H1 (cell line): ENCODE measurements around the gene OSR1. TPM values are rescaled to one million over a fixed set of nuclear protein-coding genes. Genes with fewer than 3 reads are reported as not detected.

Experiments
- CTCF ChIA-PET: fragments of 300-600 bp; sonication (Branson Sonifier 250); formaldehyde crosslinking; loops from one replicate; lab custom pipeline; 2021; ENCODE audit not compliant: partially characterized antibody; lab: Charles Lee
- POLR2A ChIA-PET: fragments of 300-600 bp; sonication (Branson Sonifier 250); formaldehyde crosslinking; loops from one replicate; lab custom pipeline; 2021; ENCODE audit warnings: inconsistent platforms; ENCODE audit not compliant: partially characterized antibody; lab: Charles Lee
- DNase-seq, 2 experiments: peaks; one replicate each; pipeline versions ENCODE4 v3.0.0 to v3.0.0-alpha.2; 2010 to 2022; ENCODE audit warnings: low spot score in 2 of 2, low read depth in 1 of 2, mixed read lengths in 1 of 2
- FAIRE-seq: peaks from 2 replicates; lab custom pipeline; 2011; peaks lifted over from hg19 to GRCh38; lab: Jason Lieb, UNC
- H2AFZ ChIP-seq: 2 replicates; pipeline ENCODE4 v1.8.1; 2012; ENCODE audit warnings: low read length, inconsistent platforms
- H2AK5ac ChIP-seq: 2 replicates; pipeline ENCODE4 v1.6.1; 2013; ENCODE audit warnings: low read depth, low read length
- H2BK120ac ChIP-seq: replicated peaks from 2 replicates; pipeline ENCODE3; 2013; ENCODE audit warnings: low read depth, low read length, inconsistent platforms
- H2BK12ac ChIP-seq: 2 replicates; pipeline ENCODE4 v1.6.1; 2013; ENCODE audit warnings: low read depth, low read length
- H2BK15ac ChIP-seq: 2 replicates; pipeline ENCODE4 v1.6.1; 2013; ENCODE audit warnings: low read length
- H2BK20ac ChIP-seq: 2 replicates; pipeline ENCODE4 v1.6.1; 2013; ENCODE audit warnings: low read length
- H2BK5ac ChIP-seq: 2 replicates; pipeline ENCODE4 v1.6.1; 2013; ENCODE audit warnings: low read depth, low read length
- H3K14ac ChIP-seq: 2 replicates; pipeline ENCODE4 v1.6.1; 2013; ENCODE audit warnings: inconsistent platforms; ENCODE audit not compliant: insufficient read length
- H3K18ac ChIP-seq: 2 replicates; pipeline ENCODE4 v1.6.1; 2013; ENCODE audit warnings: low read length; ENCODE audit errors: extremely low read depth
- H3K23ac ChIP-seq: 2 replicates; pipeline ENCODE4 v1.6.1; 2013; ENCODE audit warnings: inconsistent platforms; ENCODE audit not compliant: insufficient read length
- H3K23me2 ChIP-seq: 2 replicates; pipeline ENCODE4 v1.6.1; 2013; ENCODE audit warnings: low read depth, low read length
- H3K27ac ChIP-seq: 2 replicates; pipeline ENCODE4 v1.6.1; 2011; ENCODE audit warnings: low read depth, low read length, inconsistent platforms
- H3K27me3 ChIP-seq, 4 experiments: replicated peaks in 1 of 4; 1 replicate in 1 of 4; 2 replicates in 3 of 4; pipeline versions ENCODE4 v1.6.1 to v1.8.1; 2011 to 2013; ENCODE audit warnings: low read length in 3 of 4, mild to moderate bottlenecking in 3 of 4, inconsistent platforms in 2 of 4, mixed read lengths in 2 of 4, moderate library complexity in 1 of 4; ENCODE audit not compliant: control insufficient read depth in 3 of 4, insufficient read depth in 3 of 4; ENCODE audit errors: extremely low read depth in 1 of 4
- H3K36me3 ChIP-seq, 4 experiments: 2 replicates each; pipeline versions ENCODE4 v1.6.1 to v1.8.1; 2011 to 2013; ENCODE audit warnings: mild to moderate bottlenecking in 4 of 4, low read length in 3 of 4, moderate library complexity in 2 of 4, control low read depth in 1 of 4, inconsistent platforms in 1 of 4; ENCODE audit not compliant: insufficient read depth in 4 of 4, control insufficient read depth in 2 of 4
- H3K4ac ChIP-seq: replicated peaks from 2 replicates; pipeline ENCODE3; 2013; ENCODE audit warnings: low read length, low read depth, mixed read lengths, inconsistent platforms; ENCODE audit not compliant: insufficient read length
- H3K4me1 ChIP-seq, 4 experiments: replicated peaks in 1 of 4; 1 replicate in 1 of 4; 2 replicates in 3 of 4; pipeline versions ENCODE4 v1.6.1 to v1.8.1; 2011 to 2013; ENCODE audit warnings: low read length in 3 of 4, inconsistent platforms in 2 of 4, mixed read lengths in 1 of 4; ENCODE audit not compliant: insufficient read depth in 4 of 4, control insufficient read depth in 3 of 4
- H3K4me2 ChIP-seq, 2 experiments: 2 replicates each; pipeline versions ENCODE4 v1.6.1 to v1.8.1; 2011 to 2013; ENCODE audit warnings: low read depth in 2 of 2, low read length in 2 of 2, control low read depth in 1 of 2, inconsistent platforms in 1 of 2, mild to moderate bottlenecking in 1 of 2; ENCODE audit not compliant: insufficient read depth in 1 of 2
- H3K4me3 ChIP-seq, 4 experiments: fragments of 200-600, 300-600 bp in 1 of 4; sonication (generic), shearing (Covaris generic), sonication (Bioruptor Twin) in 1 of 4; 2 replicates each; pipeline versions ENCODE4 v1.5.1 to v1.8.1; 2011 to 2016; ENCODE audit warnings: low read length in 4 of 4, low read depth in 3 of 4, control low read depth in 2 of 4, inconsistent platforms in 2 of 4, mild to moderate bottlenecking in 2 of 4, mixed read lengths in 1 of 4, moderate library complexity in 1 of 4; ENCODE audit not compliant: insufficient read depth in 2 of 4; ENCODE audit errors: extremely low read depth in 1 of 4
- H3K56ac ChIP-seq: replicated peaks from 2 replicates; pipeline ENCODE3; 2013; ENCODE audit warnings: low read depth, mild to moderate bottlenecking, mixed read lengths, low read length, inconsistent platforms; ENCODE audit not compliant: insufficient read length
- H3K79me1 ChIP-seq: 2 replicates; pipeline ENCODE4 v1.6.1; 2013; ENCODE audit warnings: low read depth, low read length, control low read depth
- H3K79me2 ChIP-seq, 2 experiments: 2 replicates each; pipeline versions ENCODE4 v1.6.1 to v1.8.1; 2012 to 2013; ENCODE audit warnings: low read length in 2 of 2, mild to moderate bottlenecking in 2 of 2, inconsistent platforms in 1 of 2; ENCODE audit not compliant: insufficient read depth in 2 of 2, control insufficient read depth in 1 of 2
- H3K9ac ChIP-seq, 4 experiments: replicated peaks in 1 of 4; 1 replicate in 1 of 4; 2 replicates in 3 of 4; pipeline versions ENCODE4 v1.6.1 to v1.8.1; 2011 to 2013; ENCODE audit warnings: low read depth in 3 of 4, low read length in 3 of 4, control low read depth in 2 of 4, mild to moderate bottlenecking in 2 of 4, moderate library complexity in 2 of 4, inconsistent platforms in 1 of 4; ENCODE audit errors: extremely low read depth in 1 of 4
- H3K9me3 ChIP-seq, 2 experiments: 2 replicates each; pipeline versions ENCODE4 v1.6.1 to v1.8.1; 2012 to 2013; ENCODE audit warnings: mild to moderate bottlenecking in 2 of 2, moderate library complexity in 2 of 2, control low read depth in 1 of 2, inconsistent platforms in 1 of 2, low read depth in 1 of 2, low read length in 1 of 2, mixed read lengths in 1 of 2; ENCODE audit not compliant: insufficient read depth in 2 of 2
- H4K20me1 ChIP-seq, 2 experiments: replicated peaks in 1 of 2; 2 replicates each; pipeline versions ENCODE3 to v1.8.1; 2011 to 2013; ENCODE audit warnings: inconsistent platforms in 2 of 2, low read length in 2 of 2, mild to moderate bottlenecking in 1 of 2; ENCODE audit not compliant: insufficient read depth in 2 of 2, control insufficient read depth in 1 of 2
- H4K5ac ChIP-seq: 2 replicates; pipeline ENCODE4 v1.6.1; 2013; ENCODE audit warnings: low read length, low read depth, mixed read lengths, inconsistent platforms; ENCODE audit not compliant: insufficient read length
- H4K8ac ChIP-seq: 2 replicates; pipeline ENCODE4 v1.8.0; 2013; ENCODE audit warnings: mild to moderate bottlenecking, moderate library complexity, low read length, inconsistent platforms; ENCODE audit not compliant: insufficient read depth; ENCODE audit errors: extremely low read depth
- H4K91ac ChIP-seq: replicated peaks from 2 replicates; pipeline ENCODE3; 2013; ENCODE audit warnings: low read length, mixed read lengths, inconsistent platforms; ENCODE audit not compliant: insufficient read length
- CBX8 ChIP-seq: fragments of 300-800, 300-1000 bp; sonication (generic); IDR thresholded peaks from 2 replicates; pipeline ENCODE4 v1.7.1; 2016; ENCODE audit warnings: low read depth, low read length, borderline replicate concordance
- JUN ChIP-seq: IDR thresholded peaks from 2 replicates; pipeline ENCODE4 v1.6.1; 2011; ENCODE audit warnings: low read depth, mild to moderate bottlenecking, improper control_type of control experiment, low read length
- SP4 ChIP-seq: IDR thresholded peaks from 2 replicates; pipeline ENCODE4 v1.6.1; 2012; ENCODE audit warnings: low read length, inconsistent platforms
- WGBS, 2 experiments: shearing (Covaris generic) in 1 of 2; methylation state at CpG; one replicate each; pipeline versions ENCODE4 v1.1.6 to v1.1.7; 2013 to 2015; ENCODE audit warnings: low lambda C conversion rate in 2 of 2, mixed read lengths in 2 of 2, inconsistent platforms in 1 of 2, low coverage in 1 of 2, missing lambda C conversion rate in 1 of 2; ENCODE audit not compliant: insufficient replicate concordance in 2 of 2, insufficient coverage in 1 of 2, insufficient read length in 1 of 2; ENCODE audit errors: extremely low coverage in 1 of 2, missing lambda C conversion rate in 1 of 2; 5-methylcytosine and 5-hydroxymethylcytosine counted together
- polyA plus RNA-seq, 7 experiments: library from polyadenylated mRNA; depleted of rRNA in 3 of 7; stranded (reverse) in 5 of 7; unstranded in 2 of 7; fragments of >200 nt in 5 of 7; fragments of 200-250 nt in 2 of 7; gene quantifications; 1 replicate in 5 of 7; 2 replicates in 1 of 7; 4 replicates in 1 of 7; pipeline versions ENCODE4 v1.2.1 to v1.2.3, GENCODE V29; 2011 to 2013; ENCODE audit warnings: missing spikeins in 2 of 7, mixed read lengths in 2 of 7
- total RNA-seq: library from RNA; stranded (reverse); fragmentation: NEBNext Ultra II Directional; extraction: Animal tissue kit (Norgen Biotek cat#: 25700); gene quantifications from 2 replicates; pipeline ENCODE4 v1.2.1, GENCODE V29; 2021
- TF ChIP-seq, protein P1 (sequence below): IDR thresholded peaks from 2 replicates; pipeline ENCODE4 v1.6.1; 2011; ENCODE audit warnings: low read depth, mild to moderate bottlenecking, low read length; ENCODE audit not compliant: insufficient read depth

OSR1 gene
- total and polyA plus RNA-seq, 2 of the 8 experiments (the other 6 are each of a cell fraction or from before 2014, with no cell fraction given) = 0.05 to 0.22 TPM

DNA sequence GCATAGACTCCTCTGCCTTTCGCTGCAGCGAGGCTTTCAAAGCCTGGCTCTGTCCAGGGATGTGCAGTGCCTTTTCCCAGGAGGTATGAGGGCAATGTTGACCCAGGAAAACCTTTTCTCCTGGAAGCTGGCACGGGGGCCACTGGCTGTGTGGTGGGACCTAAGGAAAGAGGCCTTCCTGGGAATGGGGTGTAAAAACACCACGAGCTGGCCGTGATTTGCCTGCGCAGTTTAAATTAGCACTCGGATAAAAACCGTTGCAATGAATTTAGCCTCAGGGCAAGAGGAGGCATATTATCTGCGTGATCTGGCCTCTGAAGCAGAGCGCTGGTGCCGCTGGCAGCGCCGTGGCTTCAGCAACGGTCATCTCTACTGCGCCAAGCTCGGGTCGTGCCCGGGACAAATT is 3.0 kb downstream of the OSR1 start:
- no peaks in the 10 kb centered on the region for H3K9me3 ChIP-seq
- H3K27ac ChIP-seq = no peak overlapping the region
- no peak for TF ChIP-seq JUN
- peak; percentile 48; the same call in 1 of the 2 replicates for TF ChIP-seq CBX8
- TF ChIP-seq, protein P1, sequence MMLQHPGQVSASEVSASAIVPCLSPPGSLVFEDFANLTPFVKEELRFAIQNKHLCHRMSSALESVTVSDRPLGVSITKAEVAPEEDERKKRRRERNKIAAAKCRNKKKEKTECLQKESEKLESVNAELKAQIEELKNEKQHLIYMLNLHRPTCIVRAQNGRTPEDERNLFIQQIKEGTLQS = no peak
- no peak for TF ChIP-seq SP4
- no peak overlapping the region for H3K4me3 ChIP-seq
- H3K79me1 ChIP-seq = no peaks in the 10 kb centered on the region; the same call in 1 of the 2 replicates
- H2BK12ac ChIP-seq = 0 out of 2 replicates have a peak overlapping the region, but pooled peaks have one; percentile 3
- H2BK5ac ChIP-seq = no peak overlapping the region
- no peak overlapping the region for H3K9ac ChIP-seq
- no peak overlapping the region for H3K4ac ChIP-seq
- H3K18ac ChIP-seq = no peak overlapping the region
- no peak overlapping the region for H4K91ac ChIP-seq
- H2AFZ ChIP-seq = no peak overlapping the region
- peaks cover 23 to 46% of the 10 kb centered on the region in 2 experiments for H4K20me1 ChIP-seq
- no peak overlapping the region for H3K14ac ChIP-seq
- H3K79me2 ChIP-seq = no peaks in the 10 kb centered on the region
- no peak overlapping the region for H3K56ac ChIP-seq
- no peak overlapping the region for H2BK15ac ChIP-seq
- peaks cover 9 to 49% (median 24%) of the 10 kb centered on the region in 4 experiments for H3K4me1 ChIP-seq
- no peak overlapping the region for H4K5ac ChIP-seq
- 32% methylated on average over 18 of the region's 18 CpGs; no CpG with 5 or more reads in 1 of the 2 experiments for WGBS, 2 experiments
- H3K4me2 ChIP-seq = peak overlapping the region in 1 of 2 experiments; percentile 90; a peak in 1 of 4 replicates
- POLR2A ChIA-PET = no interaction called here
- CTCF ChIA-PET = interaction anchor here (0.7 to 3.3 kb wide), 12 partner anchors 8 to 969 kb away, joined by 3 to 11 read pairs (median 4); no protein-coding TSS in a partner anchor
- H3K36me3 ChIP-seq = 0 out of 8 replicates have a peak, but pooled peaks cover 0 to 6% (median 0%) of the 10 kb centered on the region in 4 experiments
- no peaks in the 10 kb centered on the region; the same call in 1 of the 2 replicates for H3K23me2 ChIP-seq
- no peak overlapping the region for H4K8ac ChIP-seq
- H3K23ac ChIP-seq = no peak overlapping the region
- peaks cover 96 to 99% (median 98%) of the 10 kb centered on the region in 4 experiments for H3K27me3 ChIP-seq
- H2BK120ac ChIP-seq = no peak overlapping the region
- DNase-seq (no peak), FAIRE-seq (no peak)
- H2BK20ac ChIP-seq = 0 out of 2 replicates have a peak overlapping the region, but pooled peaks have one; percentile 61
- H2AK5ac ChIP-seq = no peak overlapping the region
